DND-41 (cell line): ENCODE data around the gene PRKAG2.

Source experiments
- ATAC-seq: fragments of 200-7000 bp; cut with Tn5 transposase; 3 replicates; pipeline ENCODE4 v1.9.1; 2021; ENCODE audit warnings: low read depth; ENCODE audit not compliant: insufficient read depth
- DNase-seq: peaks from one replicate; pipeline ENCODE4 v3.0.0-alpha.2; 2020
- H2AFZ ChIP-seq: 2 replicates; pipeline ENCODE4 v1.6.0; 2012; ENCODE audit warnings: low read depth, low read length
- H3K27ac ChIP-seq: 2 replicates; pipeline ENCODE4 v1.5.1; 2012; ENCODE audit warnings: low read length, inconsistent platforms
- H3K27me3 ChIP-seq: fragments of 200-600 bp; sonication (generic); 2 replicates; pipeline ENCODE4 v1.6.0; 2012; ENCODE audit warnings: low read length, mild to moderate bottlenecking, inconsistent platforms; ENCODE audit not compliant: insufficient read depth, poor library complexity
- H3K36me3 ChIP-seq: 2 replicates; pipeline ENCODE4 v1.5.1; 2012; ENCODE audit warnings: low read length, inconsistent platforms; ENCODE audit not compliant: insufficient read depth
- H3K4me1 ChIP-seq: 2 replicates; pipeline ENCODE4 v1.5.1; 2012; ENCODE audit warnings: mild to moderate bottlenecking, low read length; ENCODE audit not compliant: insufficient read depth
- H3K4me2 ChIP-seq: 2 replicates; pipeline ENCODE4 v1.6.0; 2012; ENCODE audit warnings: mild to moderate bottlenecking, moderate library complexity, low read length, inconsistent platforms; ENCODE audit not compliant: insufficient read depth
- H3K4me3 ChIP-seq, 2 experiments: fragments of 200-600 bp in 1 of 2; shearing (Covaris generic) in 1 of 2; 2 replicates each; pipeline ENCODE4 v1.5.1; 2012 to 2016; ENCODE audit warnings: inconsistent platforms in 2 of 2, low read length in 2 of 2, mild to moderate bottlenecking in 2 of 2, low read depth in 1 of 2, moderate library complexity in 1 of 2
- H3K79me2 ChIP-seq: 2 replicates; pipeline ENCODE4 v1.6.0; 2012; ENCODE audit warnings: low read length, inconsistent platforms; ENCODE audit not compliant: insufficient read depth
- H3K9ac ChIP-seq: 2 replicates; pipeline ENCODE4 v1.6.0; 2012; ENCODE audit warnings: low read depth, mild to moderate bottlenecking, inconsistent platforms, low read length, moderate library complexity
- H3K9me3 ChIP-seq: 2 replicates; pipeline ENCODE4 v1.5.1; 2012; ENCODE audit warnings: low read length, moderate library complexity, mild to moderate bottlenecking, inconsistent platforms; ENCODE audit not compliant: insufficient read depth, severe bottlenecking
- H4K20me1 ChIP-seq: 2 replicates; pipeline ENCODE4 v1.6.0; 2012; ENCODE audit warnings: low read length; ENCODE audit not compliant: insufficient read depth
- CTCF ChIP-seq: IDR thresholded peaks from 2 replicates; pipeline ENCODE4 v1.5.1; 2012; ENCODE audit warnings: borderline replicate concordance, low read length, moderate library complexity, mild to moderate bottlenecking; ENCODE audit not compliant: poor library complexity, severe bottlenecking; ENCODE audit errors: extremely low read depth
- EZH2 ChIP-seq: IDR thresholded peaks from 3 replicates; pipeline ENCODE4 v1.6.1; 2012; ENCODE audit warnings: borderline replicate concordance, low read depth, mild to moderate bottlenecking, moderate library complexity, low read length, inconsistent platforms; ENCODE audit not compliant: severe bottlenecking

PRKAG2 gene

GRCh38 chr7:151868396-151869108, 8.4 kb downstream of the PRKAG2 start:
- no peak for DNase-seq
- Histone ChIP-seq H2AFZ (no peak overlapping the region), H3K27me3 (no peaks in the 10 kb centered on the region), H3K9me3 (no peaks in the 10 kb centered on the region), H3K79me2 (no peaks in the 10 kb centered on the region), H3K4me3 (no peak overlapping the region), H3K36me3 (no peaks in the 10 kb centered on the region), H4K20me1 (no peaks in the 10 kb centered on the region), H3K9ac (no peak overlapping the region), H3K4me2 (no peak overlapping the region), H3K27ac (no peak overlapping the region), H3K4me1 (no peaks in the 10 kb centered on the region)
- ATAC-seq, result no peak
- no peak for TF ChIP-seq EZH2
- TF ChIP-seq CTCF, result no peak

- TF ChIP-seq EZH2 (no peak), CTCF (no peak)
- no peaks in the 10 kb centered on the region for H4K20me1 ChIP-seq
- H3K4me2 ChIP-seq, result no peak overlapping the region
- no peak for ATAC-seq
- no peak overlapping the region for H2AFZ ChIP-seq
- no peaks in the 10 kb centered on the region for H3K4me1 ChIP-seq
- no peaks in the 10 kb centered on the region for H3K27me3 ChIP-seq
- no peaks in the 10 kb centered on the region for H3K36me3 ChIP-seq
- H3K9ac ChIP-seq, result no peak overlapping the region
- no peaks in the 10 kb centered on the region for H3K9me3 ChIP-seq
- no peaks in the 10 kb centered on the region for H3K79me2 ChIP-seq
- no peak for DNase-seq
- no peak overlapping the region for H3K27ac ChIP-seq
- H3K4me3 ChIP-seq, result no peak overlapping the region
Observed at GRCh38 chr7:151867912-151868311, 9.0 kb downstream of the PRKAG2 start.

- ATAC-seq, result no peak
- TF ChIP-seq EZH2 (no peak), CTCF (no peak)
- H4K20me1 ChIP-seq, result no peaks in the 10 kb centered on the region
- no peaks in the 10 kb centered on the region for H3K4me1 ChIP-seq
- H3K27ac ChIP-seq, result no peak overlapping the region
- no peaks in the 10 kb centered on the region for H3K9me3 ChIP-seq
- H3K9ac ChIP-seq, result no peak overlapping the region
- no peaks in the 10 kb centered on the region for H3K79me2 ChIP-seq
- no peak for DNase-seq
- H3K27me3 ChIP-seq, result no peaks in the 10 kb centered on the region
- H3K4me3 ChIP-seq, result no peak overlapping the region
- H3K36me3 ChIP-seq, result no peaks in the 10 kb centered on the region
- no peak overlapping the region for H3K4me2 ChIP-seq
- no peak overlapping the region for H2AFZ ChIP-seq
Observed at GRCh38 chr7:151866761-151867655, 9.9 kb downstream of the PRKAG2 start.
